LoVo (cell line): ENCODE results near the gene SPATA32.
A peak's percentile ranks its signal among the peaks of the same experiment; 100 is the strongest.
"Not testable (repeated sequence)": the region's sequence is repeated elsewhere in the genome, so short reads cannot be mapped to it uniquely, and the experiment has no call there.

Experiments used
- DNase-seq: peaks from one replicate; pipeline ENCODE4 v3.0.0-alpha.2; 2016; ENCODE audit warnings: low spot score

Gene SPATA32

DNA sequence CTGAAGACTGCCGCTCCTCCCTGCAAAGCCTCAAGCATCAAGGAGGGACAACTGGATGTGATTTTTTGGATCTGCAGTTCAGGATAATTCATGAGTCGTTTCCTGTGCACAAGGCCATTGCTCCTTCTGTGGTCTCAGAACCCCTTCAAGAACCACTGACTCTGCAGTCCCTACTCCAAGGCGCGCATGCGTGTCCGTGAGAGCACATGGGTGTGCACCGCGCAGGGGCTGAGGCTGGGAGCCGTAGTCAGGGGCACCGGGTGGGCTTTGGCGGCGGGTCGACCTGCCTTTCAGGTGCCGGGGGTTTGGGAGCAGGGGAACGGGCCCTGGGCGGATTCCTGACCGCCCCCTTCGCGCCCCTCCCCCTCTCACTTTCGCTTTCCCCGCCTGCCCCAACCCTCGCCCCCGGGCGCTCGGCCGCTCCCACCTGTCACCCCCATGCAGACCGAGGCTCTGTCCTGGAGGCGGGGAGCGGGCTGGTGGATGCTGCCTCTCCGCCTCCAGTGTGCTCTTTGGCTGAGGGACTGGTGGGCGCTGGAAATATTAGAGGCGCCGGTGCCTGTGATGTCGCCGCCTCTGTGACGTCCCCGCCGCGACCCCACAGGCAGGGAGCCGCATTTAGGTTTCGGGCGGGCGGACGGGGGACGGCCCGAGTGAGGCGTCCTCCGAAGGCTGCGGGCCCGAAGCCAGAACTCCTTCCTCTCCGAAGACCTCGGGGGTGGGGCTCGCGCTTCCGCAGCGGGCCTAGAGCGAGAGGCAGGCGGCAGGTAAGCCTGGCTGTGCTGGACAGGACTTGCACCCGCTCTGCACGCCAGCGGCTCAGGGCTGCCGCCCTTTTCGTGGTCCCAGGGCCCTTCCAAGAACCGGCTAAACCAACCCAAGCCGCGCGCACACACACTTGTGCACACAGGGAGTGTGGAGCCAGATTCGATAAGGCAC is at the start of gene SPATA32:
Gene SPATA32 (minus strand): TSS at position 518 of the 939 bp plus-strand sequence. CDS start 78 bp downstream, at position 440.
- DNase-seq = no peak

DNA sequence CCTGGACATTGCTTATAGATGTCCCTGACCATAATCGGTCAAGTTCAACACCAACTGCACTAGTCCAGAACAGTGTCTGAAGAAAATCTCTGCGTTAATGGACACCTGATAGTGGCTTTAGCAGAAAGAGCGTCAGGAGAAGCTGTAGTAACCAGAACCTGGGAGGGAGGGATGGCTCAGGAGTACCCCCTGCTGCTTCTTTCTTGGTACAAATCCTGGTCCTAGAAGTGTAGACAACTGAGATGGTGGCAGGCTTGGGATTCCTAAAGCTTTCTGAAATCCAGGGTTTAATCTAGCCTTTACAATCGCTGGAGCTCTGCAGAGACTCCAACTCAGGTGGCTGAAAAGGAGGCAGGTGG is 49.5 kb upstream of the SPATA32 start:
- no peak for DNase-seq

- DNase-seq = peak; percentile 58
Measured at GRCh38 chr17:45310380-45311324, 48.8 kb upstream of the SPATA32 start.

DNA sequence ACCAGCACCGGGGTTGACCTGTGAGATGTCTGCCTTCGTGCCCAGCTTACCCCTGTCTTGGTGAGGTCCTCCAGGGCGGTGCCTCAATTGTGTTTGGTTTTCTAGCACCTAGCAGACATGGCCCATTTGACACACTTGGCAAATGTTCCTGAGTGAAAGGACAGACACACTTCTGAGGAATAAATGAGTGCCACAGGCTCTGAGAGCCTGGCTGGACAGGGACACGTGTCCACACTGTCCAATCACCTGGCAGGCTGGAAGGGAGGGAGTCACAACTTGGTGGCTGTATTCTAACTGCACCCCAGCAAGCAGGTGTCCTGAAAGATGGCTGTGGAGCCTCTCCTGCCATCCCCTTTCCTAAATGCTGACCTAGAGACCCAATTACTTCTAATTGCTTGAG is 47.5 kb upstream of the SPATA32 start:
- DNase-seq = no peak

GRCh38 chr17:45308840-45309239 is 46.9 kb upstream of the SPATA32 start:
- no peak for DNase-seq

- no peak for DNase-seq
Measured at GRCh38 chr17:45308016-45308365, 46.1 kb upstream of the SPATA32 start.

GRCh38 chr17:45307290-45308015 is 45.6 kb upstream of the SPATA32 start:
- DNase-seq = no peak

DNA sequence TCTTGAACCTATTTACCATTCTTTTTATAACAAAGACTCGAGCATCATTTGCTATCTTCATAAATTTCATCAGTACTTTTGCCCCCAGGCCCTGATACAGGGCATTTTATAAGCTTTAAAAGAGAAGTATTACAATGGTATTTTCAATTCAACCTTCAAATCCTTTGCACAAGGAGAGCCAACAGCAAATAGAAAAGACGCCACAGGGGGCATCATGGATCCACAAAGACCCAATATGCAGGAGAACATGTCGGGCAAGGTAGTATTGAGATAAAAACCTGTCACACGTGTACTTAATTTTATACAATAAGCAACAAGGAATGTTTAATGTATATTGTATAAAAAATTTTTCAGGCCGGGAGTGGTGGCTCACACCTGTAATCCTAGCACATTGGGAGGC is 44.7 kb upstream of the SPATA32 start:
- no peak for DNase-seq

DNA sequence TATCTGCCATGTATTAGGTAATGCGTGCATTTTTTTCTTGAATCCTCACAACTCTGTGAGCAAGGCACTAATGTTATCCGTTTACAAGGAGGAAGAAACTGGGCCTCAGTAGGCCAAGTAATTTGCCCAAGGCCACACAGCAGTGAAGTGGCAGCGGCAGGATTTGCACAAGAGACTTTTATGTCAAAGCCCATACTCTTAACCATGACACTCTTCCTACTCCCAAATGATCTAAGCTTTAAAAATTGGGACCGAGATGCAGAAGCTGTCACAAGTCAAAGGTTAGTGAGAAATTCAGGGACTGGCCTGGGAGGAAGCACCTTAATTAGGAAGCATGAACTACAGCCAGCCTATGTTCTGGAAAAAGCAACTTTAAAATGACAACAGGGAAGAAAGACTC is 44.2 kb upstream of the SPATA32 start:
- no peak for DNase-seq

GRCh38 chr17:45305530-45306087 is 43.7 kb upstream of the SPATA32 start:
- DNase-seq = no peak

- DNase-seq = no peak
Measured at GRCh38 chr17:45302649-45303173, 40.8 kb upstream of the SPATA32 start.

GRCh38 chr17:45302220-45302619 is 40.3 kb upstream of the SPATA32 start:
- DNase-seq = not testable (repeated sequence)

- DNase-seq = no peak
Measured at GRCh38 chr17:45301674-45302073, 39.8 kb upstream of the SPATA32 start.

- DNase-seq = no peak
Measured at GRCh38 chr17:45300060-45300751, 38.3 kb upstream of the SPATA32 start.

GRCh38 chr17:45299361-45299760 is 37.5 kb upstream of the SPATA32 start:
- no peak for DNase-seq

GRCh38 chr17:45298546-45299285 is 36.8 kb upstream of the SPATA32 start:
- no peak for DNase-seq

GRCh38 chr17:45296833-45297124 is 34.9 kb upstream of the SPATA32 start:
- peak; percentile 65 for DNase-seq

GRCh38 chr17:45296003-45296832 is 34.3 kb upstream of the SPATA32 start:
- no peak for DNase-seq

DNA sequence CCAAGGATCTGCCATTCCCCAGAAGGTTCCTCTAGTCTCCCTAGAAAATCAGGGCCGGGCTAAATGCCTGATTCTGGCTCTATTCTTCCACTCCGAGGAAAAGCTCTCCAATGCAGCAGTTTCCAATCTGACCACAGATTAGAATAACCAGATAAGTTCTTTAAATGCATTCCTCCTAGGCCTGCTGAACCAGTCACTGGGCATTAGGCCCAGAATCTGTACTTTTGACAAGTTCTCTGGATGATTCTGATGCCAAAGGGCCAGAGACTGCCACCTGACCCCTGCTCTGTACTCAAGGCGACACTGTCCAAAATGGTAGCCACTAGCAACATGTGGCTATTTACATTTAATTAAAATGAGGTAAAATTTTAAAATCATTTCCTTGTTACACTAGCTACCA is 32.6 kb upstream of the SPATA32 start:
- no peak for DNase-seq
